HEK293 (cell line): ENCODE data around the gene SNTA1.

Source experiments
- KLF10 ChIP-seq: fragments of 450-650 bp; IDR thresholded peaks from 2 replicates; pipeline ENCODE4 v1.5.1; 2018; ENCODE audit warnings: missing biosample characterization, mild to moderate bottlenecking, missing genetic modification characterization
- REPIN1 ChIP-seq: fragments of 450-650 bp; formaldehyde crosslinking; IDR thresholded peaks from 2 replicates; pipeline ENCODE4 v1.5.1; 2017; ENCODE audit warnings: missing biosample characterization, missing genetic modification characterization, low read depth
- TCF7L2 ChIP-seq: IDR thresholded peaks from 2 replicates; pipeline ENCODE4 v1.6.1; 2011; ENCODE audit warnings: low read depth, mild to moderate bottlenecking, inconsistent platforms, low read length, moderate library complexity, borderline replicate concordance
- ZNF174 ChIP-seq: fragments of 450-650 bp; formaldehyde crosslinking; IDR thresholded peaks from 2 replicates; pipeline ENCODE4 v1.5.0; 2017; ENCODE audit warnings: missing biosample characterization, mild to moderate bottlenecking, missing genetic modification characterization
- ZNF23 ChIP-seq: fragments of 450-650 bp; formaldehyde crosslinking; IDR thresholded peaks from 2 replicates; pipeline ENCODE4 v1.5.1; 2016; ENCODE audit warnings: missing biosample characterization, missing genetic modification characterization, borderline replicate concordance
- ZNF596 ChIP-seq: fragments of 450-650 bp; IDR thresholded peaks from 2 replicates; pipeline ENCODE4 v1.5.0; 2018; ENCODE audit warnings: missing biosample characterization, mild to moderate bottlenecking, missing genetic modification characterization, moderate library complexity
- ZNF777 ChIP-seq: fragments of 450-650 bp; formaldehyde crosslinking; IDR thresholded peaks from 2 replicates; pipeline ENCODE4 v1.5.1; 2017; ENCODE audit warnings: missing biosample characterization, missing genetic modification characterization, borderline replicate concordance
- ZXDB ChIP-seq: fragments of 450-650 bp; formaldehyde crosslinking; IDR thresholded peaks from 2 replicates; pipeline ENCODE4 v1.5.1; 2016; ENCODE audit warnings: missing biosample characterization, missing genetic modification characterization
- TF ChIP-seq, protein P1 (sequence below): IDR thresholded peaks from 2 replicates; pipeline ENCODE4 v1.6.1; 2011; ENCODE audit warnings: mild to moderate bottlenecking, low read depth, low read length, borderline replicate concordance
- TF ChIP-seq, protein P2 (sequence below): fragments of 450-650 bp; formaldehyde crosslinking; IDR thresholded peaks from 2 replicates; pipeline ENCODE4 v1.5.1; 2016; ENCODE audit warnings: missing biosample characterization, missing genetic modification characterization

DNA sequence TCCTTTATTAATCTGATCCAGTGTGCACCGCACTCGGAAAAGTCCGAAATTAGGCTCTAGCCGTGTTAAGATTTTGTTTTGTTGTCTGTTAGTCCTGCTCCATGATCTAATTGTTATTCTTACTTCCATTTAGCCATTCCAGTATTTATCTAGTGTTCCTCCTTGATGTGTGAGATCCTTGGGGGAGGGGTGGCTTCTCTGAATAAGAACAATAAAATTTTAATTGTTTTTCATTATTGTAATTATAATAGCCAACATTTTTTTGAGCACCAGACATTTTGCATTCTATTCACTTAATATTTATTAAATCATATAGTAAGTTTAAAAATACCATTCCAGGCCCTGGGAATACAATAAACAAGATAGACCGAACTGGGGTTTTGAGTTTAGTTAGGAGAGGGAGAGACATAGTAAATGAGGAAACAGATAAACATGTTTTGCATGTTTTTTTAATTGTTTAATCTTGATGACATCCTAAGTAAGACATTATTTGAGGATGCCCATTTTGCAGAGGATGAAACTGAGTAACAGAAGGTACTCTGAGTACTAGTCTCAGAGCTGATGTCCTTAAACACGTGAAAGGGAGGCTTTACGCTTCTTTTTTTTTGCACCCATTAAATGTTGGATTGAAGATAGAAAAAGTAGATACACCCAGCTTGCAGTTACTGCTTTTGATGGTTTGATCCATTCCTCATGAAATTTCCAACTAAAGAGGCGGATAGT is 47.5 kb upstream of the SNTA1 start:
- TF ChIP-seq, protein P1, sequence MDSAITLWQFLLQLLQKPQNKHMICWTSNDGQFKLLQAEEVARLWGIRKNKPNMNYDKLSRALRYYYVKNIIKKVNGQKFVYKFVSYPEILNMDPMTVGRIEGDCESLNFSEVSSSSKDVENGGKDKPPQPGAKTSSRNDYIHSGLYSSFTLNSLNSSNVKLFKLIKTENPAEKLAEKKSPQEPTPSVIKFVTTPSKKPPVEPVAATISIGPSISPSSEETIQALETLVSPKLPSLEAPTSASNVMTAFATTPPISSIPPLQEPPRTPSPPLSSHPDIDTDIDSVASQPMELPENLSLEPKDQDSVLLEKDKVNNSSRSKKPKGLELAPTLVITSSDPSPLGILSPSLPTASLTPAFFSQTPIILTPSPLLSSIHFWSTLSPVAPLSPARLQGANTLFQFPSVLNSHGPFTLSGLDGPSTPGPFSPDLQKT, result no peak
- TF ChIP-seq ZNF596 (no peak), KLF10 (tag by site-specific recombination) (no peak), ZNF777 (no peak), REPIN1 (tag by site-specific recombination) (no peak), TCF7L2 (no peak), ZXDB (no peak), ZNF174 (no peak), ZNF23 (tag by site-specific recombination) (no peak)
- TF ChIP-seq, protein P2, sequence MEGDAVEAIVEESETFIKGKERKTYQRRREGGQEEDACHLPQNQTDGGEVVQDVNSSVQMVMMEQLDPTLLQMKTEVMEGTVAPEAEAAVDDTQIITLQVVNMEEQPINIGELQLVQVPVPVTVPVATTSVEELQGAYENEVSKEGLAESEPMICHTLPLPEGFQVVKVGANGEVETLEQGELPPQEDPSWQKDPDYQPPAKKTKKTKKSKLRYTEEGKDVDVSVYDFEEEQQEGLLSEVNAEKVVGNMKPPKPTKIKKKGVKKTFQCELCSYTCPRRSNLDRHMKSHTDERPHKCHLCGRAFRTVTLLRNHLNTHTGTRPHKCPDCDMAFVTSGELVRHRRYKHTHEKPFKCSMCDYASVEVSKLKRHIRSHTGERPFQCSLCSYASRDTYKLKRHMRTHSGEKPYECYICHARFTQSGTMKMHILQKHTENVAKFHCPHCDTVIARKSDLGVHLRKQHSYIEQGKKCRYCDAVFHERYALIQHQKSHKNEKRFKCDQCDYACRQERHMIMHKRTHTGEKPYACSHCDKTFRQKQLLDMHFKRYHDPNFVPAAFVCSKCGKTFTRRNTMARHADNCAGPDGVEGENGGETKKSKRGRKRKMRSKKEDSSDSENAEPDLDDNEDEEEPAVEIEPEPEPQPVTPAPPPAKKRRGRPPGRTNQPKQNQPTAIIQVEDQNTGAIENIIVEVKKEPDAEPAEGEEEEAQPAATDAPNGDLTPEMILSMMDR (tag by site-specific recombination), result no peak
